H9 (cell line): Measurements from ENCODE around the gene HDAC1. TPM values are rescaled to one million over a fixed set of nuclear protein-coding genes. Genes with fewer than 3 reads are reported as not detected.

Experiments
- DNase-seq: peaks from one replicate; pipeline ENCODE4 v3.0.0-alpha.2; 2017
- H2AFZ ChIP-seq: one replicate; pipeline ENCODE4 v1.6.1; 2013; ENCODE audit warnings: mild to moderate bottlenecking, low read length, control low read depth, moderate library complexity
- H2AK5ac ChIP-seq: 2 replicates; pipeline ENCODE4 v1.6.1; 2013; ENCODE audit warnings: low read length, control low read depth, mixed read lengths; ENCODE audit not compliant: insufficient read length
- H2BK120ac ChIP-seq: one replicate; pipeline ENCODE4 v1.6.1; 2013; ENCODE audit warnings: low read depth, mild to moderate bottlenecking, low read length, control low read depth, inconsistent platforms; ENCODE audit not compliant: poor library complexity, severe bottlenecking
- H2BK12ac ChIP-seq: 2 replicates; pipeline ENCODE4 v1.6.1; 2013; ENCODE audit warnings: low read length, control low read depth, mixed read lengths, low read depth; ENCODE audit not compliant: insufficient read length
- H2BK15ac ChIP-seq: 2 replicates; pipeline ENCODE4 v1.6.1; 2013; ENCODE audit warnings: low read depth, low read length, control low read depth
- H2BK20ac ChIP-seq: one replicate; pipeline ENCODE4 v1.6.1; 2013; ENCODE audit warnings: low read depth, mild to moderate bottlenecking, low read length, control low read depth, inconsistent platforms; ENCODE audit not compliant: poor library complexity, severe bottlenecking
- H2BK5ac ChIP-seq: 2 replicates; pipeline ENCODE4 v1.6.1; 2013; ENCODE audit warnings: low read length, control low read depth, mixed read lengths; ENCODE audit not compliant: insufficient read length
- H3K14ac ChIP-seq: 2 replicates; pipeline ENCODE4 v1.6.1; 2013; ENCODE audit warnings: low read length, control low read depth; ENCODE audit not compliant: insufficient read depth
- H3K18ac ChIP-seq: 2 replicates; pipeline ENCODE4 v1.6.1; 2013; ENCODE audit warnings: low read depth, mild to moderate bottlenecking, mixed read lengths, low read length, control low read depth; ENCODE audit not compliant: insufficient read length
- H3K23ac ChIP-seq: 2 replicates; pipeline ENCODE4 v1.6.1; 2013; ENCODE audit warnings: low read length, control low read depth, mixed read lengths, low read depth; ENCODE audit not compliant: insufficient read length
- H3K23me2 ChIP-seq: 2 replicates; pipeline ENCODE4 v1.6.1; 2013; ENCODE audit warnings: low read depth, mild to moderate bottlenecking, mixed read lengths, low read length, control low read depth; ENCODE audit not compliant: insufficient read length, poor library complexity, severe bottlenecking
- H3K27ac ChIP-seq: 2 replicates; pipeline ENCODE4 v1.5.1; 2013; ENCODE audit warnings: low read length, control low read depth, mixed read lengths, low read depth; ENCODE audit not compliant: insufficient read length
- H3K27me3 ChIP-seq: 2 replicates; pipeline ENCODE4 v1.6.1; 2013; ENCODE audit warnings: low read length, control low read depth, inconsistent platforms; ENCODE audit not compliant: insufficient read depth
- H3K4ac ChIP-seq: 2 replicates; pipeline ENCODE4 v1.6.1; 2013; ENCODE audit warnings: low read depth, mild to moderate bottlenecking, control low read depth, inconsistent platforms, low read length, moderate library complexity
- H3K4me1 ChIP-seq: 2 replicates; pipeline ENCODE4 v1.6.1; 2013; ENCODE audit warnings: low read length, control low read depth, inconsistent platforms; ENCODE audit not compliant: insufficient read depth
- H3K4me2 ChIP-seq: 2 replicates; pipeline ENCODE4 v1.6.1; 2013; ENCODE audit warnings: low read length, control low read depth, mixed read lengths; ENCODE audit not compliant: insufficient read length, insufficient read depth
- H3K56ac ChIP-seq: 2 replicates; pipeline ENCODE4 v1.6.1; 2013; ENCODE audit warnings: low read depth, mild to moderate bottlenecking, mixed read lengths, low read length, control low read depth; ENCODE audit not compliant: insufficient read length
- H3K79me1 ChIP-seq: 2 replicates; pipeline ENCODE4 v1.6.1; 2013; ENCODE audit warnings: low read depth, mild to moderate bottlenecking, moderate library complexity, low read length, control low read depth, inconsistent platforms; ENCODE audit not compliant: insufficient read depth, poor library complexity, severe bottlenecking
- H3K79me2 ChIP-seq: 2 replicates; pipeline ENCODE4 v1.6.1; 2013; ENCODE audit warnings: low read length, control low read depth, inconsistent platforms; ENCODE audit not compliant: insufficient read depth
- H3K9ac ChIP-seq: 2 replicates; pipeline ENCODE4 v1.6.1; 2013; ENCODE audit warnings: low read length, control low read depth, mixed read lengths; ENCODE audit not compliant: insufficient read length; ENCODE audit errors: extremely low read depth
- H3K9me3 ChIP-seq: one replicate; pipeline ENCODE4 v1.6.1; 2013; ENCODE audit warnings: low read depth, low read length, inconsistent platforms; ENCODE audit not compliant: control insufficient read depth
- H3T11ph ChIP-seq: one replicate; pipeline ENCODE4 v1.6.1; 2013; ENCODE audit warnings: mild to moderate bottlenecking, low read length, control low read depth, inconsistent platforms
- H4K20me1 ChIP-seq: one replicate; pipeline ENCODE4 v1.6.1; 2013; ENCODE audit not compliant: control insufficient read depth, insufficient read length, insufficient read depth
- H4K5ac ChIP-seq: 2 replicates; pipeline ENCODE4 v1.6.1; 2013; ENCODE audit warnings: low read depth, mild to moderate bottlenecking, mixed read lengths, low read length, control low read depth; ENCODE audit not compliant: insufficient read length
- H4K8ac ChIP-seq: replicated peaks from 2 replicates; pipeline ENCODE4 v1.6.1; 2013; ENCODE audit warnings: low read length, control low read depth, mixed read lengths, low read depth; ENCODE audit not compliant: insufficient read length
- H4K91ac ChIP-seq: 2 replicates; pipeline ENCODE4 v1.6.1; 2013; ENCODE audit warnings: low read depth, mild to moderate bottlenecking, moderate library complexity, mixed read lengths, low read length, control low read depth; ENCODE audit not compliant: insufficient read length
- H3K27ac Mint-ChIP-seq, 3 experiments: 2 replicates in 2 of 3; 3 replicates in 1 of 3; pipeline ENCODE4 v1.8.0; 2020 to 2021; ENCODE audit warnings: mixed read lengths in 3 of 3, mild to moderate bottlenecking in 1 of 3, moderate library complexity in 1 of 3
- H3K27me3 Mint-ChIP-seq: 2 replicates; pipeline ENCODE4 v1.8.0; 2021; ENCODE audit warnings: low read depth, mild to moderate bottlenecking, moderate library complexity, mixed read lengths
- H3K36me3 Mint-ChIP-seq, 3 experiments: 2 replicates in 2 of 3; 3 replicates in 1 of 3; pipeline ENCODE4 v1.8.0; 2020 to 2021; ENCODE audit warnings: low read depth in 3 of 3, mixed read lengths in 3 of 3; ENCODE audit not compliant: insufficient read depth in 1 of 3
- H3K4me1 Mint-ChIP-seq, 2 experiments: 2 replicates each; pipeline ENCODE4 v1.8.0; 2020; ENCODE audit warnings: mixed read lengths in 2 of 2
- H3K4me3 Mint-ChIP-seq, 2 experiments: 2 replicates in 1 of 2; 3 replicates in 1 of 2; pipeline ENCODE4 v1.8.0; 2020 to 2021; ENCODE audit warnings: mild to moderate bottlenecking in 2 of 2, mixed read lengths in 2 of 2, moderate library complexity in 1 of 2
- H3K9me3 Mint-ChIP-seq, 2 experiments: 2 replicates in 1 of 2; 3 replicates in 1 of 2; pipeline ENCODE4 v1.8.0; 2020; ENCODE audit warnings: mild to moderate bottlenecking in 2 of 2, mixed read lengths in 2 of 2, moderate library complexity in 1 of 2
- WGBS: extraction: QIAGEN DNeasy Blood & Tissue Kit; methylation state at CpG from one replicate; pipeline ENCODE4 v1.1.7; 2013; ENCODE audit warnings: missing lambda C conversion rate, low lambda C conversion rate, mixed read lengths; ENCODE audit not compliant: insufficient read length; ENCODE audit errors: extremely low coverage; 5-methylcytosine and 5-hydroxymethylcytosine counted together
- total RNA-seq: library from RNA; stranded (reverse); gene quantifications from 2 replicates; pipeline ENCODE4 v1.2.1, GENCODE V29; 2021
- TF ChIP-seq, protein P1 (sequence below): fragments of 200-600 bp; sonication (generic); conservative IDR thresholded peaks from 3 replicates; pipeline ENCODE4 v1.8.0; 2021; ENCODE audit warnings: antibody characterized with exemption, mild to moderate bottlenecking

Gene HDAC1
- total RNA-seq, 1 experiment from 2014 or later, result 162 TPM

DNA sequence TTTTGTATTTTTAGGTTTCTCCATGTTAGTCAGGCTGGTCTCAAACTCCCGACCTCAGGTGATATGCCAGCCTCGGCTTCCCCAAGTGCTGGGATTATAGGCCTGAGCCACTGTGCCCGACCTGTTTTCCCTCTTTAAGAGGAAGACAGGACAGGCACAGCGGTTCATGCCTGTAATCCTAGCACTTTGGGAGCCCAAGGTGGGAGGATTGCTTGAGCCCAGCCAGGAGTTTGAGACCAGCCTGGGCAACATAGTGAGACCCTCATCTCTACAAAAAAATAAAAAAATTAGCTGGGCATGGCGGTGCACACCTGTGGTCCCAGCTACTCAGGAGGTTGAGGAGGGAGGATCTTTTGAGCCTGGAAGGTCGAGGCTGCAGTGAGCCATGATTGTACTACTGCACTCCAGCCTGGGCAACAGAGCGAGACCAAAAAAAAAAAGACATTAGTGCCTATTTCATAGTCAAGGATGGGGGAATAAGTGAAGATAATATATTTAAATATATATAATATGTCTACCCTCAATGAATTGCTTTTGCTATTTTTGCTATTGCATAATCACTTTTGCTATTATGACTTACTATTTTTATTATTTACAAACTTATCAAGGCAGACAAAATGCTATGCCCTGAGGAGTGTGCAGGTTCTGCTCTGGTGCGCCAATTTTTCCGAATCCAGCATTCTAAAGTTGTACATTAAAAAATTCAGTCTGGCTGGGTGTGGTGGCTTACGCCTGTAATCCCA, 26.4 kb downstream of the HDAC1 start:
- peaks cover 0 to 4% of the 10 kb centered on the region in 2 experiments; a peak in 1 of 4 replicates for H3K4me1 Mint-ChIP-seq
- TF ChIP-seq, protein P1, sequence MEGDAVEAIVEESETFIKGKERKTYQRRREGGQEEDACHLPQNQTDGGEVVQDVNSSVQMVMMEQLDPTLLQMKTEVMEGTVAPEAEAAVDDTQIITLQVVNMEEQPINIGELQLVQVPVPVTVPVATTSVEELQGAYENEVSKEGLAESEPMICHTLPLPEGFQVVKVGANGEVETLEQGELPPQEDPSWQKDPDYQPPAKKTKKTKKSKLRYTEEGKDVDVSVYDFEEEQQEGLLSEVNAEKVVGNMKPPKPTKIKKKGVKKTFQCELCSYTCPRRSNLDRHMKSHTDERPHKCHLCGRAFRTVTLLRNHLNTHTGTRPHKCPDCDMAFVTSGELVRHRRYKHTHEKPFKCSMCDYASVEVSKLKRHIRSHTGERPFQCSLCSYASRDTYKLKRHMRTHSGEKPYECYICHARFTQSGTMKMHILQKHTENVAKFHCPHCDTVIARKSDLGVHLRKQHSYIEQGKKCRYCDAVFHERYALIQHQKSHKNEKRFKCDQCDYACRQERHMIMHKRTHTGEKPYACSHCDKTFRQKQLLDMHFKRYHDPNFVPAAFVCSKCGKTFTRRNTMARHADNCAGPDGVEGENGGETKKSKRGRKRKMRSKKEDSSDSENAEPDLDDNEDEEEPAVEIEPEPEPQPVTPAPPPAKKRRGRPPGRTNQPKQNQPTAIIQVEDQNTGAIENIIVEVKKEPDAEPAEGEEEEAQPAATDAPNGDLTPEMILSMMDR, result no peak
- no peak overlapping the region for H3K4me2 ChIP-seq
- no peak overlapping the region for H3K27ac ChIP-seq
- H3K4me1 ChIP-seq, result no peaks in the 10 kb centered on the region
- peaks cover 2% of the 10 kb centered on the region; the same call in 1 of the 2 replicates for H3K79me2 ChIP-seq
- H2AK5ac ChIP-seq, result no peak overlapping the region
- H4K5ac ChIP-seq, result no peak overlapping the region
- H2BK5ac ChIP-seq, result no peak overlapping the region
- no peak overlapping the region for H3K18ac ChIP-seq
- H3K23me2 ChIP-seq, result no peaks in the 10 kb centered on the region
- no peaks in the 10 kb centered on the region for H3K27me3 Mint-ChIP-seq
- H3K9ac ChIP-seq, result no peak overlapping the region
- no peaks in the 10 kb centered on the region for H3K9me3 Mint-ChIP-seq
- H2BK120ac ChIP-seq, result no peak overlapping the region
- H2AFZ ChIP-seq, result no peak overlapping the region
- H3K14ac ChIP-seq, result no peak overlapping the region
- H4K20me1 ChIP-seq, result no peaks in the 10 kb centered on the region
- H3K36me3 Mint-ChIP-seq, result peaks cover 9 to 41% (median 33%) of the 10 kb centered on the region in 3 experiments; a peak in 6 of 7 replicates
- H2BK12ac ChIP-seq, result no peak overlapping the region
- no peak overlapping the region for H3K4me3 Mint-ChIP-seq
- no peak overlapping the region for H4K91ac ChIP-seq
- no peak overlapping the region for H3T11ph ChIP-seq
- H3K9me3 ChIP-seq, result no peaks in the 10 kb centered on the region
- H2BK20ac ChIP-seq, result no peak overlapping the region
- no peaks in the 10 kb centered on the region for H3K27me3 ChIP-seq
- no peak overlapping the region for H4K8ac ChIP-seq
- no peak overlapping the region for H3K4ac ChIP-seq
- H3K27ac Mint-ChIP-seq, result no peak overlapping the region
- no CpG with 5 or more reads among the region's 10 CpGs for WGBS
- no peak overlapping the region for H2BK15ac ChIP-seq
- no peak for DNase-seq
- no peak overlapping the region for H3K23ac ChIP-seq
- H3K79me1 ChIP-seq, result no peaks in the 10 kb centered on the region
- H3K56ac ChIP-seq, result no peak overlapping the region
